Testis (tissue), 3 donors: ENCODE measurements around the gene ATL1. TPM values are rescaled to one million over a fixed set of nuclear protein-coding genes. Genes with fewer than 3 reads are reported as not detected.

Source experiments
- DNase-seq: peaks from one replicate; pipeline ENCODE4 v3.0.0-alpha.2; 2019
- H3K27ac ChIP-seq, 2 donors: fragments of 200-600 bp; sonication (generic); one replicate each; pipeline ENCODE4 v1.5.1; 2019
- H3K27me3 ChIP-seq: fragments of 200-600 bp; sonication (generic); one replicate; pipeline ENCODE4 v1.5.1; 2019
- H3K36me3 ChIP-seq: fragments of 200-600 bp; sonication (generic); one replicate; pipeline ENCODE4 v1.5.1; 2017; ENCODE audit warnings: low read depth; ENCODE audit errors: missing control alignments
- H3K4me1 ChIP-seq: fragments of 200-600 bp; sonication (generic); one replicate; pipeline ENCODE4 v1.5.1; 2019
- H3K4me3 ChIP-seq, 2 donors: fragments of 200-600 bp; sonication (generic); one replicate each; pipeline ENCODE4 v1.5.1; 2017 to 2019
- H3K9me3 ChIP-seq: fragments of 200-600 bp; sonication (generic); one replicate; pipeline ENCODE4 v1.5.1; 2017
- POLR2A ChIP-seq: fragments of 450-650 bp; IDR thresholded peaks from one replicate; pipeline ENCODE4 v1.6.1; 2017; ENCODE audit warnings: antibody characterized with exemption, mild to moderate bottlenecking, moderate library complexity
- WGBS, 2 donors: methylation state at CpG; one replicate each; pipeline ENCODE4 v1.1.5; 2018; 5-methylcytosine and 5-hydroxymethylcytosine counted together
- intact Hi-C: fragments of 100-400 bp; cut with DNase I; formaldehyde crosslinking; loops from one replicate; pipeline ENCODE4 v1.15.1; 2023; ENCODE audit warnings: low total_unique reads
- polyA plus RNA-seq: library from polyadenylated mRNA; stranded (reverse); fragments of 350-450 nt; fragmentation: Illumina TruSeq; extraction: RNeasy Lipid Tissue Mini Kit (QIAGEN cat#74804); gene quantifications from one replicate; pipeline ENCODE4 v1.2.3, GENCODE V29; 2014; ENCODE audit warnings: low read depth, low replicate concordance; ENCODE audit not compliant: insufficient read depth
- small RNA-seq, 2 donors: library from RNA; depleted of rRNA; stranded (forward); fragments of <200 nt; gene quantifications; one replicate each; pipeline ENCODE3, GENCODE V24; 2016
- total RNA-seq, 2 donors: library from RNA; depleted of rRNA; stranded (reverse); fragments of >200 nt; gene quantifications; one replicate each; pipeline ENCODE4 v1.2.3, GENCODE V29; 2016
- TF ChIP-seq, protein P1 (sequence below), 3 experiments: fragments of 450-650 bp in 2 of 3; fragments of 200-600 bp in 1 of 3; sonication (generic) in 1 of 3; IDR thresholded peaks; one replicate each; pipeline ENCODE4 v1.5.1; 2016 to 2019; ENCODE audit warnings: antibody characterized with exemption in 3 of 3, mild to moderate bottlenecking in 2 of 3, moderate library complexity in 1 of 3

ATL1 gene
- total and polyA plus RNA-seq, 3 donors from 2014 or later, result 10.0 to 25.1 (median 14.4) TPM

DNA sequence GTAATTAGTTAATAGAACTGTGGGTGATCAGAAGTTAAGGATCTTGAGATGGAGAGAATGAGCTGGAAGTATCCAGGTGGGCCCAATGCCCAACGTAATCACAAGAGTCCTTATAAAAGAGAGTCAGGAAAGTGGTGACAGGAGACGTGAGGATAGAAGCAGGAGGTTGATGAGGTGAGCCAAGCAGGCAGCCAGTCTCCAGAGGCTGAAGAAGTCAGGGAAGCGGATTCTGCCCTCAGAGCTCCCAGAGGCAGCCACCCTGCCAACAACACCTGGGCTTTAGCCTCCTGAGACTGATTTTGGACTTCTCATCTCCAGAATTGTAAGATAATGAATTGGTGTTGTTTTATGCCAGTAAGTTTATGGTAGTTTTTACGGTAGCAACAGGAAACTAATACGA, 118.2 kb downstream of the ATL1 start:
- Histone ChIP-seq H3K4me3 (no peak overlapping the region), H3K4me1 (peaks cover 3% of the 10 kb centered on the region), H3K27me3 (no peaks in the 10 kb centered on the region), H3K36me3 (no peaks in the 10 kb centered on the region), H3K27ac (no peak overlapping the region), H3K9me3 (no peaks in the 10 kb centered on the region)
- 84 to 90% methylated on average over 5 of the region's 5 CpGs for WGBS, 2 donors
- intact Hi-C loops, result no loop called here
- DNase-seq, result no peak
- TF ChIP-seq, protein P1, sequence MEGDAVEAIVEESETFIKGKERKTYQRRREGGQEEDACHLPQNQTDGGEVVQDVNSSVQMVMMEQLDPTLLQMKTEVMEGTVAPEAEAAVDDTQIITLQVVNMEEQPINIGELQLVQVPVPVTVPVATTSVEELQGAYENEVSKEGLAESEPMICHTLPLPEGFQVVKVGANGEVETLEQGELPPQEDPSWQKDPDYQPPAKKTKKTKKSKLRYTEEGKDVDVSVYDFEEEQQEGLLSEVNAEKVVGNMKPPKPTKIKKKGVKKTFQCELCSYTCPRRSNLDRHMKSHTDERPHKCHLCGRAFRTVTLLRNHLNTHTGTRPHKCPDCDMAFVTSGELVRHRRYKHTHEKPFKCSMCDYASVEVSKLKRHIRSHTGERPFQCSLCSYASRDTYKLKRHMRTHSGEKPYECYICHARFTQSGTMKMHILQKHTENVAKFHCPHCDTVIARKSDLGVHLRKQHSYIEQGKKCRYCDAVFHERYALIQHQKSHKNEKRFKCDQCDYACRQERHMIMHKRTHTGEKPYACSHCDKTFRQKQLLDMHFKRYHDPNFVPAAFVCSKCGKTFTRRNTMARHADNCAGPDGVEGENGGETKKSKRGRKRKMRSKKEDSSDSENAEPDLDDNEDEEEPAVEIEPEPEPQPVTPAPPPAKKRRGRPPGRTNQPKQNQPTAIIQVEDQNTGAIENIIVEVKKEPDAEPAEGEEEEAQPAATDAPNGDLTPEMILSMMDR (IDR thresholded peaks at IDR 0.05), result no peak
- TF ChIP-seq POLR2A, result no peak

DNA sequence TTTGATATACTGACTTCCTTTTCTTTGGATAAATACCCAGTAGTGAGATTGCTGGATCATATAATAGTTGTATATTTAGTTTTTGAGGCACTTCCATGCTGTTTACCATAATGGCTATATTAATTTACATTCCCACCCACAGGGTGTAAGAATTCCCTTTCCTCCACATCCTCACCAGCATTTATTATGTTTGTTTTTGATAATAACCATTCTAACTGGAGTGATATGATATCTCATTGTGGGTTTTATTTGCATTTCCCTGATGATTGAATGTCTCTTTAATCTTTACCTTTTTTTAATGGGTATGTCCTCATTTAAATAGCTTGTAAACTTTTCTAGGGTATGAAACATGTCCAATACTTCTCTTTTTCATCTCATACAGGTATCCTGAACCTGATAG, 119.7 kb downstream of the ATL1 start:
- H3K27me3 ChIP-seq, result no peaks in the 10 kb centered on the region
- no peak overlapping the region for H3K4me3 ChIP-seq
- H3K36me3 ChIP-seq, result no peaks in the 10 kb centered on the region
- no peak for DNase-seq
- no peaks in the 10 kb centered on the region for H3K9me3 ChIP-seq
- no peaks in the 10 kb centered on the region for H3K4me1 ChIP-seq
- intact Hi-C loops, result no loop called here
- TF ChIP-seq, protein P1 (IDR thresholded peaks at IDR 0.05), result no peak
- no peak for TF ChIP-seq POLR2A
- H3K27ac ChIP-seq, result no peak overlapping the region

Small RNA genes lying within 50 kb of the gene (small RNA-seq; reads per million reads assigned to genes)
- gene RN7SL452P, result 0 reads per million in 2 donors
- gene SNRPGP1, result 0 reads per million in 2 donors

Other genes with a start within 250 kb of the ATL1 start
- gene L2HGDH, start 247.9 kb upstream of the ATL1 start, total RNA-seq, result 1 to 10 TPM; 7.9 to 8.9 TPM
- 8.5 TPM for gene L2HGDH, start 247.9 kb upstream of the ATL1 start, polyA plus RNA-seq
- 10 to 100 TPM; 30.0 to 33.5 TPM for gene DMAC2L, start 247.8 kb upstream of the ATL1 start, total RNA-seq
- 50.8 TPM for gene DMAC2L, start 247.8 kb upstream of the ATL1 start, polyA plus RNA-seq
- gene CDKL1, start 163.3 kb upstream of the ATL1 start, total RNA-seq, result 1 to 10 TPM; 2.0 to 4.4 TPM
- gene CDKL1, start 163.3 kb upstream of the ATL1 start, polyA plus RNA-seq, result 3.3 TPM
- 10 to 100 TPM; 60.4 to 67.0 TPM for gene MAP4K5, start 27.6 kb upstream of the ATL1 start, total RNA-seq
- 15.2 TPM for gene MAP4K5, start 27.6 kb upstream of the ATL1 start, polyA plus RNA-seq
- gene SAV1, start 108.2 kb downstream of the ATL1 start, total RNA-seq, result 10 to 100 TPM; 40.4 to 40.9 TPM
- gene SAV1, start 108.2 kb downstream of the ATL1 start, polyA plus RNA-seq, result 53.5 TPM